HS-5 (cell line): ENCODE measurements around the gene TDP1.

Experiments
- DNase-seq: peaks from one replicate; pipeline ENCODE4 v3.0.0-alpha.2; 2012; ENCODE audit warnings: low read depth

Gene TDP1

GRCh38 chr14:89955745-89956660, at the start of gene TDP1:
TSS of gene TDP1 (plus strand) at chr14:89955927. CDS start at chr14:89963115, 7,188 bp downstream.
- DNase-seq: peak; percentile 74

GRCh38 chr14:89906000-89906399, 49.7 kb upstream of the TDP1 start:
- no peak for DNase-seq

GRCh38 chr14:89907655-89908054, 48.1 kb upstream of the TDP1 start:
- DNase-seq: no peak

GRCh38 chr14:89908712-89909450, 46.8 kb upstream of the TDP1 start:
- DNase-seq: no peak

GRCh38 chr14:89909586-89909985, 46.1 kb upstream of the TDP1 start:
- DNase-seq: no peak

- DNase-seq: no peak
Observed at GRCh38 chr14:89910691-89911009, 45.1 kb upstream of the TDP1 start.

GRCh38 chr14:89911010-89911919, 44.5 kb upstream of the TDP1 start:
- DNase-seq: no peak

- no peak for DNase-seq
Observed at GRCh38 chr14:89912221-89912620, 43.5 kb upstream of the TDP1 start.

GRCh38 chr14:89912667-89913211, 43.0 kb upstream of the TDP1 start:
- peak; percentile 79 for DNase-seq

- peak; percentile 41 for DNase-seq
Observed at GRCh38 chr14:89915114-89915878, 40.4 kb upstream of the TDP1 start.

GRCh38 chr14:89918721-89919120, 37.0 kb upstream of the TDP1 start:
- no peak for DNase-seq

- no peak for DNase-seq
Observed at GRCh38 chr14:89920056-89920455, 35.7 kb upstream of the TDP1 start.

- no peak for DNase-seq
Observed at GRCh38 chr14:89921346-89921745, 34.4 kb upstream of the TDP1 start.

GRCh38 chr14:89922031-89922907, 33.5 kb upstream of the TDP1 start:
- DNase-seq: peak; percentile 72

GRCh38 chr14:89924268-89924667, 31.5 kb upstream of the TDP1 start:
- DNase-seq: no peak

- no peak for DNase-seq
Observed at GRCh38 chr14:89926694-89927093, 29.0 kb upstream of the TDP1 start.

GRCh38 chr14:89927186-89927865, 28.4 kb upstream of the TDP1 start:
- DNase-seq: no peak

- no peak for DNase-seq
Observed at GRCh38 chr14:89933002-89933401, 22.7 kb upstream of the TDP1 start.

GRCh38 chr14:89936654-89937185, 19.0 kb upstream of the TDP1 start:
- no peak for DNase-seq
